H1 (cell line): ENCODE data around the gene LYPD6. TPM values are rescaled to one million over a fixed set of nuclear protein-coding genes. Genes with fewer than 3 reads are reported as not detected.

Source experiments
- GABPA ChIP-seq: IDR thresholded peaks from 2 replicates; pipeline ENCODE4 v1.6.1; 2011; ENCODE audit warnings: mild to moderate bottlenecking, low read length, moderate library complexity, borderline replicate concordance; ENCODE audit not compliant: insufficient read depth
- polyA plus RNA-seq, 7 experiments: library from polyadenylated mRNA; depleted of rRNA in 3 of 7; stranded (reverse) in 5 of 7; unstranded in 2 of 7; fragments of >200 nt in 5 of 7; fragments of 200-250 nt in 2 of 7; gene quantifications; 1 replicate in 5 of 7; 2 replicates in 1 of 7; 4 replicates in 1 of 7; pipeline versions ENCODE4 v1.2.1 to v1.2.3, GENCODE V29; 2011 to 2013; ENCODE audit warnings: missing spikeins in 2 of 7, mixed read lengths in 2 of 7
- total RNA-seq: library from RNA; stranded (reverse); fragmentation: NEBNext Ultra II Directional; extraction: Animal tissue kit (Norgen Biotek cat#: 25700); gene quantifications from 2 replicates; pipeline ENCODE4 v1.2.1, GENCODE V29; 2021

LYPD6 gene
- total and polyA plus RNA-seq, 2 of the 8 experiments (the other 6 are each of a cell fraction or from before 2014, with no cell fraction given), result 5.6 to 8.9 TPM

- TF ChIP-seq GABPA, result no peak
These were observed 92.6 kb downstream of the LYPD6 start (continued) for GRCh38 chr2:149422991-149423338.
